ENCODE data around the gene TMEM145.
"Not testable (repeated sequence)": the region's sequence is repeated elsewhere in the genome, so short reads cannot be mapped to it uniquely, and the experiment has no call there.

Gene TMEM145

GRCh38 chr19:42313096-42313839 lies at the start of gene TMEM145:
Gene TMEM145, plus strand, starts transcription at chr19:42313309. Its CDS starts 68 bp downstream, at chr19:42313377.
- no peak within 1 kb of the TSS for H3K27ac ChIP-seq (ENCODE audit: low read depth, low read length)

GRCh38 chr19:42266105-42266504 lies 47.0 kb upstream of the TMEM145 start:
- H3K4me2 ChIP-seq (ENCODE audit: low read depth, low read length, poor library complexity, severe bottlenecking); H3K9ac ChIP-seq (ENCODE audit: low read length); H4K20me1 ChIP-seq (ENCODE audit: low read depth, low read length); H3K36me3 ChIP-seq (ENCODE audit: low read length); H3K27me3 ChIP-seq (ENCODE audit: low read length); H3K9me3 ChIP-seq (ENCODE audit: insufficient read depth, low read length); H3K4me3 ChIP-seq (ENCODE audit: insufficient read depth, low read length, poor library complexity, severe bottlenecking); H3K27ac ChIP-seq (ENCODE audit: low read depth, low read length); H2AFZ ChIP-seq (ENCODE audit: low read depth, low read length, severe bottlenecking); H3F3A ChIP-seq (ENCODE audit: insufficient read depth); H3K9me2 ChIP-seq (replicated peaks; ENCODE audit: insufficient read depth, low read length): not testable (repeated sequence)
- H3K79me2 ChIP-seq (ENCODE audit: insufficient read depth, low read length): peaks cover 11% of the 10 kb centered on the region; the same call in 1 of the 2 replicates

More at GRCh38 chr19:42313096-42313839, at the start of gene TMEM145:
- H3K36me3 ChIP-seq (ENCODE audit: low read length): no peaks in the 10 kb centered on the region
- peak within 1 kb of the TSS; percentile 50 for H3K4me2 ChIP-seq (ENCODE audit: low read depth, low read length, poor library complexity, severe bottlenecking)
- no peaks in the 10 kb centered on the region for H3K9me3 ChIP-seq (ENCODE audit: insufficient read depth, low read length)
- no peaks in the 10 kb centered on the region for H4K20me1 ChIP-seq (ENCODE audit: low read depth, low read length)
- H3K79me2 ChIP-seq (ENCODE audit: insufficient read depth, low read length): no peaks in the 10 kb centered on the region
- no peaks in the 10 kb centered on the region for H3F3A ChIP-seq (ENCODE audit: insufficient read depth)
- no peaks in the 10 kb centered on the region for H3K9me2 ChIP-seq (replicated peaks; ENCODE audit: insufficient read depth, low read length)
- no peak for TF ChIP-seq CTCF (IDR thresholded peaks at IDR 0.05; ENCODE audit: insufficient read depth, low read length, poor library complexity, severe bottlenecking)
- H3K27me3 ChIP-seq (ENCODE audit: low read length): no peaks in the 10 kb centered on the region
- H3K4me3 ChIP-seq (ENCODE audit: insufficient read depth, low read length, poor library complexity, severe bottlenecking): peak within 1 kb of the TSS; percentile 29
- no peak within 1 kb of the TSS for H2AFZ ChIP-seq (ENCODE audit: low read depth, low read length, severe bottlenecking)
- peak within 1 kb of the TSS; percentile 45; the same call in 1 of the 2 replicates for H3K9ac ChIP-seq (ENCODE audit: low read length)

- not testable (repeated sequence) for H3F3A ChIP-seq (ENCODE audit: insufficient read depth); H3K27ac ChIP-seq (ENCODE audit: low read depth, low read length); H3K9me2 ChIP-seq (replicated peaks; ENCODE audit: insufficient read depth, low read length); H3K27me3 ChIP-seq (ENCODE audit: low read length); H4K20me1 ChIP-seq (ENCODE audit: low read depth, low read length); H3K9me3 ChIP-seq (ENCODE audit: insufficient read depth, low read length); H2AFZ ChIP-seq (ENCODE audit: low read depth, low read length, severe bottlenecking); H3K4me3 ChIP-seq (ENCODE audit: insufficient read depth, low read length, poor library complexity, severe bottlenecking); H3K36me3 ChIP-seq (ENCODE audit: low read length)
- H3K4me2 ChIP-seq (ENCODE audit: low read depth, low read length, poor library complexity, severe bottlenecking): peak overlapping the region; percentile 90
- peak overlapping the region; percentile 61; the same call in 1 of the 2 replicates for H3K9ac ChIP-seq (ENCODE audit: low read length)
- peaks cover 11% of the 10 kb centered on the region; the same call in 1 of the 2 replicates for H3K79me2 ChIP-seq (ENCODE audit: insufficient read depth, low read length)
Observed at GRCh38 chr19:42266928-42267603, 46.0 kb upstream of the TMEM145 start.

- peak overlapping the region; percentile 91 for H2AFZ ChIP-seq (ENCODE audit: low read depth, low read length, severe bottlenecking)
- peak overlapping the region; percentile 35 for H3K27ac ChIP-seq (ENCODE audit: low read depth, low read length)
- H3F3A ChIP-seq (ENCODE audit: insufficient read depth): no peaks in the 10 kb centered on the region
- no peaks in the 10 kb centered on the region for H4K20me1 ChIP-seq (ENCODE audit: low read depth, low read length)
- no peaks in the 10 kb centered on the region for H3K9me2 ChIP-seq (replicated peaks; ENCODE audit: insufficient read depth, low read length)
- H3K79me2 ChIP-seq (ENCODE audit: insufficient read depth, low read length): peaks cover 11% of the 10 kb centered on the region; the same call in 1 of the 2 replicates
- no peaks in the 10 kb centered on the region for H3K9me3 ChIP-seq (ENCODE audit: insufficient read depth, low read length)
- peak overlapping the region; percentile 67 for H3K4me3 ChIP-seq (ENCODE audit: insufficient read depth, low read length, poor library complexity, severe bottlenecking)
- peak overlapping the region; percentile 61 for H3K9ac ChIP-seq (ENCODE audit: low read length)
- no peaks in the 10 kb centered on the region for H3K36me3 ChIP-seq (ENCODE audit: low read length)
- H3K4me2 ChIP-seq (ENCODE audit: low read depth, low read length, poor library complexity, severe bottlenecking): peak overlapping the region; percentile 90
- TF ChIP-seq CTCF (IDR thresholded peaks at IDR 0.05; ENCODE audit: insufficient read depth, low read length, poor library complexity, severe bottlenecking) (no peak), EZH2phosphoT487 (conservative IDR thresholded peaks at IDR 0.05; ENCODE audit: low read length) (no peak)
- H3K27me3 ChIP-seq (ENCODE audit: low read length): no peaks in the 10 kb centered on the region
Observed at GRCh38 chr19:42267644-42268141, 45.4 kb upstream of the TMEM145 start.

Data from SU-DHL-6 (cell line).